BJ (cell line): ENCODE measurements around the gene PCMTD2. TPM values are rescaled to one million over a fixed set of nuclear protein-coding genes. Genes with fewer than 3 reads are reported as not detected.
A peak's percentile ranks its signal among the peaks of the same experiment; 100 is the strongest.

Source experiments
- CTCF ChIA-PET: fragments of 350-600 bp; formaldehyde crosslinking; extraction: SDS; loops from one replicate; lab custom pipeline; 2021; ENCODE audit warnings: antibody characterized with exemption, inconsistent platforms; lab: Yijun Ruan, JAX
- POLR2A ChIA-PET: fragments of 300-600 bp; sonication (Branson Sonifier 250); formaldehyde crosslinking; extraction: SDS; loops from one replicate; lab custom pipeline; 2021; ENCODE audit warnings: antibody characterized with exemption; lab: Charles Lee
- DNase-seq: peaks from one replicate; pipeline ENCODE4 v3.0.0-alpha.2; 2011; ENCODE audit warnings: low read depth
- H3K27me3 ChIP-seq: 2 replicates; pipeline ENCODE4 v1.6.0; 2011; ENCODE audit warnings: low read length; ENCODE audit not compliant: control insufficient read depth, insufficient read depth
- H3K36me3 ChIP-seq: 2 replicates; pipeline ENCODE4 v1.5.1; 2011; ENCODE audit warnings: low read length; ENCODE audit not compliant: control insufficient read depth, insufficient read depth
- H3K4me3 ChIP-seq: 2 replicates; pipeline ENCODE4 v1.5.1; 2011; ENCODE audit warnings: low read depth, mild to moderate bottlenecking, control low read depth, low read length
- polyA plus RNA-seq: library from polyadenylated mRNA; depleted of rRNA; stranded (reverse); fragments of >200 nt; gene quantifications from 2 replicates; pipeline ENCODE4 v1.2.3, GENCODE V29; 2011
- TF ChIP-seq, protein P1 (sequence below): IDR thresholded peaks from 2 replicates; pipeline ENCODE4 v1.5.1; 2011; ENCODE audit warnings: low read depth, mild to moderate bottlenecking, control low read depth, inconsistent platforms, low read length, moderate library complexity; ENCODE audit not compliant: insufficient read depth

PCMTD2 gene
- polyA plus RNA-seq, 1 experiment, result 34.4 TPM

DNA sequence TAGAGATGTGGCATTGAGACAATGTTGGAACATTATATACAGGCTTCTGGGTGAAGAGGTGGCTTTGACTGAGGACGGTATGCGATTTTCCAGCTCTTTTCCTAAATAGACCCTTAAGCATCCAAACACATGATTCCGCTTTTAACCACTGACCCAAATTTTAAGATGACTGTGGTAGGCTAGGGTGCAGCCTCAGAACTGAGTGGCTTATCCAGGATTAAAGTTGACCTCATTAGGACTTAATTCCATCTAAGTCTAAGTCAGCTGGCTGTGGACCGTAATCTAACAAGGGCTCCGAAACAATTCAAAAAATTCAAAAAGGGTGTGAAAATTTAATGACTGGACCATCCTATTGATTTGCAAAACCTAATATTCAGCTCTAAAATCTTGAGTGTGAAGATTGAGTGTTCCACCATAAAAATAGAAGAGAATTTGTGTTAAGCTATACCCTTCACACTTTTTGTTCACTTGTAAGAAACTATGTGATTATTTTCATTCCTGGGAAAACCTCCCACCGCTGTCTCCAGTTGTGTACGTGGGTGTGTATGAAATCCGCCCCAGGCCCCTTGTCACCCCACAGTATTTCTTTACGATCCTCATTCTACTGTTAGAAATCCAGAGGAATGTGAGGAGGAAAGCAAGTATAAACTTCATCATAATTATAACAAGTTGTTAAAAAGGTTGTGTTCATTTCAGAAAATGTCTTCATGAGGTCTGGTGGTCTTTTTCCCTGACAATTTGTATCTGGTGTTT is 2.7 kb downstream of the PCMTD2 start:
- ChIA-PET POLR2A (no interaction called here), CTCF (interaction anchor here (0.7 kb wide), 1 partner anchor 34 kb away, joined by 3 read pairs; no protein-coding TSS in a partner anchor)
- TF ChIP-seq, protein P1, sequence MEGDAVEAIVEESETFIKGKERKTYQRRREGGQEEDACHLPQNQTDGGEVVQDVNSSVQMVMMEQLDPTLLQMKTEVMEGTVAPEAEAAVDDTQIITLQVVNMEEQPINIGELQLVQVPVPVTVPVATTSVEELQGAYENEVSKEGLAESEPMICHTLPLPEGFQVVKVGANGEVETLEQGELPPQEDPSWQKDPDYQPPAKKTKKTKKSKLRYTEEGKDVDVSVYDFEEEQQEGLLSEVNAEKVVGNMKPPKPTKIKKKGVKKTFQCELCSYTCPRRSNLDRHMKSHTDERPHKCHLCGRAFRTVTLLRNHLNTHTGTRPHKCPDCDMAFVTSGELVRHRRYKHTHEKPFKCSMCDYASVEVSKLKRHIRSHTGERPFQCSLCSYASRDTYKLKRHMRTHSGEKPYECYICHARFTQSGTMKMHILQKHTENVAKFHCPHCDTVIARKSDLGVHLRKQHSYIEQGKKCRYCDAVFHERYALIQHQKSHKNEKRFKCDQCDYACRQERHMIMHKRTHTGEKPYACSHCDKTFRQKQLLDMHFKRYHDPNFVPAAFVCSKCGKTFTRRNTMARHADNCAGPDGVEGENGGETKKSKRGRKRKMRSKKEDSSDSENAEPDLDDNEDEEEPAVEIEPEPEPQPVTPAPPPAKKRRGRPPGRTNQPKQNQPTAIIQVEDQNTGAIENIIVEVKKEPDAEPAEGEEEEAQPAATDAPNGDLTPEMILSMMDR, result no peak
- H3K27me3 ChIP-seq, result no peaks in the 10 kb centered on the region
- DNase-seq, result no peak
- no peak overlapping the region for H3K4me3 ChIP-seq
- H3K36me3 ChIP-seq, result no peaks in the 10 kb centered on the region

DNA sequence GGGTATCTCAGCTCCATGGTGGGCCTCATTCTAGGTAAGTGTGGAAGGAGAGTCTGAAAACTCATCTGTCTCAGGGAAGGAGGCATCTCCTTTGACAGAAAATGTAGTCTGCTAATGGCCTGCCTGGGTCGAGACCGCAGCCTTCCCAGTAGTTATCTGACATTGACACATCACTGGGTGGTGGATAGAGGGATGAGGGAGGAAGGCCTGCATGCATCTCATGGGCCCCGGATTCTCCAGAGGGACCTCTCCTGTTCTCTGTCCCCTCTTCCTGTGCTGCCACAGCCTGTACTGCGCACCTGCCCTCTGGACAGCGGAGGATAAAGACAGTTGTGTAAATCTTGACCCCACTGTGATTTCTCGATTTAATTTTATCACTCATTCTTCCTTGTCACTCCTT is 4.7 kb downstream of the PCMTD2 start:
- no peak for DNase-seq
- TF ChIP-seq, protein P1, result no peak
- CTCF ChIA-PET, result no interaction called here
- POLR2A ChIA-PET, result interaction anchor here (0.6 kb wide), 1 partner anchor 732 kb away, joined by 4 read pairs; no protein-coding TSS in a partner anchor
- no peak overlapping the region for H3K4me3 ChIP-seq
- no peaks in the 10 kb centered on the region for H3K36me3 ChIP-seq
- no peaks in the 10 kb centered on the region for H3K27me3 ChIP-seq

DNA sequence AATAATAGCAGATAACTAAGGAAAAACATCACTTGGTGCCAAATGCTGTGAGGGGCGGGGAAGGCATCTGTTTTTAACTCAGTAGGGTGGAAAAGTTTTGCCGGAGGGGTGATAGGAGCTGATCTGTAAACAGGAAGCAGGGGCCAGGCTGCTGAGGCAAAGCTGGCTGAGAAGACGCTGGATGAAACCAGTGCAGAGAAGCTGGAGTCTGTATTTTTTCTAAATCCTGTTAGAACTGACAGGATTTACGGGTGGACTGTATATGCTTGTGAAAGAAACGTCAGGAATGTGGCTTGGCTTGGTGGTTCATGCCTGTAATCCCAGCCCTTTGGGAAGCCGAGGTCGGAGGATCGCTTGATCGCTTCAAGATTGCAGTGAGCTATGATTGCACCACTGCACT is 5.6 kb downstream of the PCMTD2 start:
- DNase-seq, result peak; percentile 63
- H3K27me3 ChIP-seq, result no peaks in the 10 kb centered on the region
- peaks cover 1% of the 10 kb centered on the region; the same call in 1 of the 2 replicates for H3K36me3 ChIP-seq
- TF ChIP-seq, protein P1, result no peak
- ChIA-PET CTCF (no interaction called here), POLR2A (no interaction called here)
- no peak overlapping the region for H3K4me3 ChIP-seq

DNA sequence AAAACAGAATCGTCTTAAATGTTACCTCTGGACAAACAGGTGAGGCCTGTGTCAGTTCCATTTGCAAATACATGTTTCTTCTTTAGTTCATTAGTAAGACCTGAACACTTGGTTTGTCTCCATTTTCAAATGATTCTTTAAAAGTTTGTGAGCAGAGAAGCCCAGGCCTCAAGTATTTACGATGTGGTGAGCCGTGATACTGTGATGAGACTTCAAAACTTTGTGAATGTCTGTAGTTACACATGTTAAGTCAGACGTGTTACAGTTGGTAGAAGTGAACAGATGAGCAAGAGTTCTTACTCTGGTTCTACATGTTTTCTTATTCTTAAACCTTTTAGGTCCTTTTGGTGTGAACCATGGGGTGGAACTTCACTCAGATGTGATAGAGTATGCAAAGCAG is 8.5 kb downstream of the PCMTD2 start:
- CTCF ChIA-PET, result no interaction called here
- DNase-seq, result no peak
- no peaks in the 10 kb centered on the region for H3K27me3 ChIP-seq
- no peak overlapping the region for H3K4me3 ChIP-seq
- H3K36me3 ChIP-seq, result peaks cover 4% of the 10 kb centered on the region
- TF ChIP-seq, protein P1, result no peak
- POLR2A ChIA-PET, result no interaction called here

DNA sequence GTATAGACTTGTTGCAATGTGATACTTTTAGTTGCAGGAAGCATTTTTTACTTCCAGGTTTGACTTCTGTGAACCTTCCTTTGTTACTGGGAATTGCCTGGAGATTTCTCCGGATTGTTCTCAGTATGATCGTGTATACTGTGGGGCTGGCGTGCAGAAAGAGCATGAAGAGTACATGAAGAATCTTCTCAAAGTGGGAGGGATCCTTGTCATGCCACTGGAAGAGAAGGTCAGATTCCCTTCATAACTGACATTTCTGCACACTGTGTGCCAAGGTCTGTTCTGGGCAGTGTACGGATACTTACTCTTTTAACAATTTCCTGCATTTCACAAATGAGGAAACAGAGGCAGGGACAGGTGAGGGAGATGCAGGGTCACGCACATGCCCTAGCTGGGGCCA is 9.7 kb downstream of the PCMTD2 start:
- ChIA-PET CTCF (no interaction called here), POLR2A (no interaction called here)
- TF ChIP-seq, protein P1, result no peak
- DNase-seq, result no peak
- no peaks in the 10 kb centered on the region for H3K27me3 ChIP-seq
- H3K36me3 ChIP-seq, result peaks cover 4% of the 10 kb centered on the region
- no peak overlapping the region for H3K4me3 ChIP-seq
